C4-2B (cell line): Measurements from ENCODE around the gene FRMPD2.

ENCODE experiments used
- ZFX ChIP-seq: fragments of 450-650 bp; IDR thresholded peaks from 2 replicates; pipeline ENCODE4 v1.6.1; 2017
- TF ChIP-seq, protein P1 (sequence below): fragments of 450-650 bp; conservative IDR thresholded peaks from 2 replicates; pipeline ENCODE4 v1.5.1; 2017; ENCODE audit warnings: mild to moderate bottlenecking

DNA sequence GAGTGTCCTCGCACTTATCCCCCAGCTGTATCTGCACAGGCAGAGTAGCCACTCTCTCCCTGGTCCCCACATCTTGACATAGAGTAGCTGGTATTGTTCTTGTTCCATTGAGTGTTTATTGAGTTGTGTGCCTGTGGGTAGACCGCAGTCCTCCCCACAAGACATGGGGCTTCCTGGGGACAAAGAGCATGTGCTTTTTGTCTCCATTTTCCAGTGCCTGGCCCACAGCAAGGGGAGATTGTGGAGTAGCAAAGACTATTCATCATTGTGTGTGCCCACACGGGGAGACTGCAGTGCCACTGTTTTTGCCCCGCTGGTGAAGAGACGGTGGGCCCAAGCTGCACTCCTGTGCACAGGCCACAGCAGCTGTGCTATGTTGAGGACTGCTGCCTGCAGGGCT is 63.5 kb downstream of the FRMPD2 start:
- TF ChIP-seq, protein P1, sequence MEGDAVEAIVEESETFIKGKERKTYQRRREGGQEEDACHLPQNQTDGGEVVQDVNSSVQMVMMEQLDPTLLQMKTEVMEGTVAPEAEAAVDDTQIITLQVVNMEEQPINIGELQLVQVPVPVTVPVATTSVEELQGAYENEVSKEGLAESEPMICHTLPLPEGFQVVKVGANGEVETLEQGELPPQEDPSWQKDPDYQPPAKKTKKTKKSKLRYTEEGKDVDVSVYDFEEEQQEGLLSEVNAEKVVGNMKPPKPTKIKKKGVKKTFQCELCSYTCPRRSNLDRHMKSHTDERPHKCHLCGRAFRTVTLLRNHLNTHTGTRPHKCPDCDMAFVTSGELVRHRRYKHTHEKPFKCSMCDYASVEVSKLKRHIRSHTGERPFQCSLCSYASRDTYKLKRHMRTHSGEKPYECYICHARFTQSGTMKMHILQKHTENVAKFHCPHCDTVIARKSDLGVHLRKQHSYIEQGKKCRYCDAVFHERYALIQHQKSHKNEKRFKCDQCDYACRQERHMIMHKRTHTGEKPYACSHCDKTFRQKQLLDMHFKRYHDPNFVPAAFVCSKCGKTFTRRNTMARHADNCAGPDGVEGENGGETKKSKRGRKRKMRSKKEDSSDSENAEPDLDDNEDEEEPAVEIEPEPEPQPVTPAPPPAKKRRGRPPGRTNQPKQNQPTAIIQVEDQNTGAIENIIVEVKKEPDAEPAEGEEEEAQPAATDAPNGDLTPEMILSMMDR, result no peak
- no peak for TF ChIP-seq ZFX
